ENCODE measurements around the gene ARID5B.
A peak's percentile ranks its signal among the peaks of the same experiment; 100 is the strongest.

Gene ARID5B

GRCh38 chr10:61942604-61943461 is 41.3 kb downstream of the ARID5B start:
- TF ChIP-seq, protein P1, sequence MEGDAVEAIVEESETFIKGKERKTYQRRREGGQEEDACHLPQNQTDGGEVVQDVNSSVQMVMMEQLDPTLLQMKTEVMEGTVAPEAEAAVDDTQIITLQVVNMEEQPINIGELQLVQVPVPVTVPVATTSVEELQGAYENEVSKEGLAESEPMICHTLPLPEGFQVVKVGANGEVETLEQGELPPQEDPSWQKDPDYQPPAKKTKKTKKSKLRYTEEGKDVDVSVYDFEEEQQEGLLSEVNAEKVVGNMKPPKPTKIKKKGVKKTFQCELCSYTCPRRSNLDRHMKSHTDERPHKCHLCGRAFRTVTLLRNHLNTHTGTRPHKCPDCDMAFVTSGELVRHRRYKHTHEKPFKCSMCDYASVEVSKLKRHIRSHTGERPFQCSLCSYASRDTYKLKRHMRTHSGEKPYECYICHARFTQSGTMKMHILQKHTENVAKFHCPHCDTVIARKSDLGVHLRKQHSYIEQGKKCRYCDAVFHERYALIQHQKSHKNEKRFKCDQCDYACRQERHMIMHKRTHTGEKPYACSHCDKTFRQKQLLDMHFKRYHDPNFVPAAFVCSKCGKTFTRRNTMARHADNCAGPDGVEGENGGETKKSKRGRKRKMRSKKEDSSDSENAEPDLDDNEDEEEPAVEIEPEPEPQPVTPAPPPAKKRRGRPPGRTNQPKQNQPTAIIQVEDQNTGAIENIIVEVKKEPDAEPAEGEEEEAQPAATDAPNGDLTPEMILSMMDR (conservative IDR thresholded peaks at IDR 0.05; ENCODE audit: low read depth): no peak
- peak overlapping the region; percentile 73 for H3K27ac ChIP-seq
- ChIA-PET POLR2A (ENCODE audit: low non-redundant PET) (interaction anchor here (0.5 kb wide), 1 partner anchor 289 kb away, joined by 3 read pairs; no protein-coding TSS in a partner anchor), CTCF (interaction anchor here (0.6 to 1.2 kb wide), 3 partner anchors 9 to 45 kb away, joined by 3 to 5 read pairs (median 4); no protein-coding TSS in a partner anchor)
- no peak for DNase-seq (ENCODE audit: low spot score)

- ChIA-PET CTCF (interaction anchor here (0.7 to 1.2 kb wide), 3 partner anchors 10 to 145 kb away, joined by 5 to 6 read pairs (median 5); no protein-coding TSS in a partner anchor), POLR2A (ENCODE audit: low non-redundant PET) (no interaction called here)
- peak; percentile 48 for DNase-seq (ENCODE audit: low spot score)
- TF ChIP-seq, protein P1 (conservative IDR thresholded peaks at IDR 0.05; ENCODE audit: low read depth): peak; percentile 34; the same call in 1 of the 2 replicates
- no peak overlapping the region for H3K27ac ChIP-seq
Measured at GRCh38 chr10:61943674-61944378, 42.3 kb downstream of the ARID5B start.

DNA sequence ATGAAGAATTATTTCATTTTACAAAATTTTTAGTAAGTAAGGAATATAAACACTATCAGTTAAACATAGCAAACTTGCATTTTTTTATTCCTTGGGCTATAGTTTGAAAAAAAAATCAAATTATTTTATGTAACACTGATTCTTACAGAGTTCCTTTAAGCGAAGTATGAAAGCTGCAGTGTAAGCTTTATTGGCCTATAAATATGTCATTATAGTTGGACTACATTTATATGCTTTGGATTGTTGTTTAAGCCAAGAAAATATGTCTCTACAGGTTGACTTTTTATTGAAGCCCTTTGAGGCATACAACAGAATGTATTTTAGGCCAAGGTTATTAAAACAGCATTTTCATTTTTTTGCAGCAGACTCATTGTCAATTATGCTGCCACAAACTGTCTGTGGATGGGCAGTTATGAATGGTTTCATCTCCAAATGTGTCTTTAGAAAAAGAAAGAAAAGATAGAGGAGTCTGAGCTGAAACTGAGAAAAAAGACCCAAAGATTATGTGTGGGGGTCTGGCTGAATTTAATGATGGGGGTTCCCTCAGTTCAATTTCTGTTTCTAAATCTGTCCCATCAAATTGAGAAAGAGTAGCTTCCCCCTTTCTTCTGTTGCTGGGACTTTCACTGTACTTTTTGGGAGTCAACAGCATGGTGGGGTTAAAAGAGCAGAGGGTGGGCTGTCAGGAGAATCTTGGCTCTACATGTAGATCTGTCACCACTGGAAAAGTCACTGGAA is 43.1 kb downstream of the ARID5B start:
- DNase-seq (ENCODE audit: low spot score): no peak
- H3K27ac ChIP-seq: no peak overlapping the region
- TF ChIP-seq, protein P1 (conservative IDR thresholded peaks at IDR 0.05; ENCODE audit: low read depth): no peak
- ChIA-PET CTCF (interaction anchor here (0.7 to 0.8 kb wide), 4 partner anchors 81 to 320 kb away, joined by 3 to 6 read pairs (median 4); no protein-coding TSS in a partner anchor), POLR2A (ENCODE audit: low non-redundant PET) (no interaction called here)

- DNase-seq (ENCODE audit: low spot score): no peak
- TF ChIP-seq, protein P1 (conservative IDR thresholded peaks at IDR 0.05; ENCODE audit: low read depth): no peak
- no peak overlapping the region for H3K27ac ChIP-seq
- POLR2A ChIA-PET (ENCODE audit: low non-redundant PET): no interaction called here
- CTCF ChIA-PET: interaction anchor here (0.7 kb wide), 1 partner anchor 209 kb away, joined by 3 read pairs; no protein-coding TSS in a partner anchor
Measured at GRCh38 chr10:61949687-61950086, 48.2 kb downstream of the ARID5B start.

DNA sequence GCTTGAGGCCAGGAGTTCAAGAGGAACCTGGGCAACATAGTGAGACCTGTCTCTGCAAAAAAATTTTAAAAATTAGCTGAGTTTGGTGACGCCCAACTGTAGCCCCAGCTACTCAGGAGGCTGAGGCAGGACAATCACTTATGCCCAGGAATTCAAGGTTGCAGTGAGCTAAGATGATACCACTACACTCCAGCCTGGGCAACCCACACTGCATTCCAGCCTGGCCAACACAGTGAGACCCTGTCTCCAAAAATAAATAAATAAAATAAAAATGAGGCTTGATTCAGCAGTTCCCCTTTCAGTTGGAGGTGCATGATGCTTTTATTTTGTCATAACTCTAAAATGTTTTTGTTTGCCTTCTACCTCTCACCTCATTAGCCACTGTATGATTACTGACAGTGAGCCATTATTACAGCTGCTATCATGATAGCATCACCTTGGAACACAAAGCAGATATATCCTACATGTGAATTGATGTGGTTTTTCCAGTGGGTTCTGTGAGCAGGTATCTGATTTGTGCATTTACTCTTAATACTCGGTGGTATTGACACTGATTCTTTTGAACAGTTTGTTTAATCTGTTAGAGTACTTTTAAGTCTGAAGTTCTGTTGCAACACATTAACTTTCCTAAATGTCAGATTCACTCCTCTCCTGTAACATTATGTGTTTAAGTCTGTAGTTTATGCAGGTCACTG is 49.1 kb downstream of the ARID5B start:
- TF ChIP-seq, protein P1 (conservative IDR thresholded peaks at IDR 0.05; ENCODE audit: low read depth): no peak
- ChIA-PET POLR2A (ENCODE audit: low non-redundant PET) (no interaction called here), CTCF (interaction anchor here (0.6 kb wide), 1 partner anchor 1079 kb away, joined by 3 read pairs; no protein-coding TSS in a partner anchor)
- H3K27ac ChIP-seq: no peak overlapping the region
- DNase-seq (ENCODE audit: low spot score): no peak
